ENCODE data around the gene EPN1.
"Not testable (repeated sequence)": the region's sequence is repeated elsewhere in the genome, so short reads cannot be mapped to it uniquely, and the experiment has no call there.

Gene EPN1

DNA sequence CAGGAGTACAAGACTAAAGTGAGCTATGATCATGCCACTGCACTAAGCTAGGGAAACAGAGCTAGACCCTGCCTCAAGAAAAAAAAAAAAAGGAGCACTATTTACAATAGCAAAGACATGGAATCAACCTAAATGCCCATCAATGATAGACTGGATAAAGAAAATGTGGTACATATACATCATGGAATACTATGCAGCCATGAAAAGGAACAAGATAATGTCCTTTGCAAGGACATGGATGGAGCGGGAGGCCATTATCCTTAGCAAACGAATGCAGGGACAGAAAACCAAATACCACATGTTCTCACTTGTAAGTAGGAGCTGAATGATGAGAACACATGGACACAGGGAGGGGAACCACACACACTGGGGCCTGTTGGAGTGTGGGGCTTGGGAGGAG is 55.4 kb downstream of the EPN1 start:
- not testable (repeated sequence) for FAIRE-seq

DNA sequence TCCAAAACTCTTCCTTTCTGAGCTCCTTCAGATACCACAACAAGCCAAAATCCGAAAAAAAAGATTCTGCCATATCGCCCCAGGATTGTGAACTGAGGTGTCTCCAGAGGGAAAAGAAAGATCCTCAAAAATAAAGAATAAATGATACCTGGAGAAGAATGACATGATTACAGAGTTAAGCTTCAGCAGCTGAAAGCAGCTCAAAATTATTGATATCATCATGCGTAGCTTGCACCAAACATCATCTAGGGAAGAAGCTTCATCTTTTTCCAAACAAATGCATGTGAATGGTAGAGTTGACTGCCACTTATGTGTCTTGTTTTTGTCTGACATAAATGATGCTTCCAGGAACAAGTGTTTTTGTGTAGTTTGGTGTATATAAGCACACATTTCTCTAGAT is 63.3 kb downstream of the EPN1 start, which contains the start of gene NLRP9:
Gene NLRP9 (minus strand): TSS at position 101 of the 400 bp plus-strand sequence. CDS start 28 bp downstream, at position 73.
- no peak for FAIRE-seq

DNA sequence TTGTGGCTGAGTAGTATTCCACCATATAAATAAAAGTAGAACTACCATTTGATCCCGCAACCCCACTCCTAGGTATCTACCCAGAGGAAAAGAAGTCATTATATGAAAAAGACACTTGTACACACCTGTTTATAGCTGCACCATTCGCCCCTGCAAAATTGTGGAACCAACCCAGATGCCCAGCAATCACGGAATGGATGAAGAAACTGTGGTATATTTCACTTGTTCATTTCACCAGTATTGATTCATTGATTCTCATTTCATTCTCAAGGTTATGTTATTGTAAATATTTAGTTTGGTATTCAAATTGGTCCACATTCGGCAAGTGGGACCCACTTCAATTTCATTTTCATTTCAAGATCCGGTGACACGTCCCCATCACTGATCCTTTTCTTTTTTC is 75.7 kb downstream of the EPN1 start:
- FAIRE-seq = no peak

DNA sequence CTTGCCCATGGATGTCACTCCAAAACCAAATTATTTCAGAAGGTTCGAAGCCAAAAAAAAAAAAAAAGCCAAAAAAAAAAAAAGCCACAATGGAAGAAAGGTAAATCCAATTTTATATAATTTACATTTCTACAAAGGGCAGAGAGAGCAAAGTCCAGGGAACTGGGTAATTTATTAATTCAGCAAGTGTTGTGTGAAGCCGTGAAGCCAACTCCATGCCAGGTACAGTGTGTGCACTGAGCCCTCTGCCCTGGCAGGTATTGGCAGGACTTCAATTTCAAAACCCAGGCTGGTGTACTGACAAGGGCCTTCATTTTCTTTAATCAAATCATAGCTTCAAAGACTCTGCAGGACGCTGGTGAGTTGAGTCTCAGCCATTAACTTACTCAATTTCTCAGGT is 78.4 kb downstream of the EPN1 start:
- FAIRE-seq = no peak

- FAIRE-seq = not testable (repeated sequence)
These were observed 81.8 kb downstream of the EPN1 start for GRCh38 chr19:55756808-55757207.

- FAIRE-seq = not testable (repeated sequence)
These were observed 83.8 kb downstream of the EPN1 start, which contains the start of gene RFPL4A for GRCh38 chr19:55758797-55759196. RFPL4A (plus strand) TSS chr19:55759097; CDS start chr19:55761801, 2,704 bp downstream.
